ENCODE data around the gene NOC3L. TPM values are rescaled to one million over a fixed set of nuclear protein-coding genes. Genes with fewer than 3 reads are reported as not detected.

The NOC3L gene
- polyA plus RNA-seq, 1 donor (not counting 4 experiments of a cell fraction or from before 2014, with no cell fraction given): 16.3 TPM

GRCh38 chr10:94375374-94375773 is 12.6 kb upstream of the NOC3L start:
- Histone ChIP-seq H2AFZ (ENCODE audit: control insufficient read depth, low read length) (no peak overlapping the region), H3K27me3 (ENCODE audit: control insufficient read depth, extremely low read depth, insufficient read depth, low read length) (no peaks in the 10 kb centered on the region), H3K79me2 (ENCODE audit: control insufficient read depth, insufficient read depth, low read length) (no peaks in the 10 kb centered on the region), H3K9me3 (ENCODE audit: control insufficient read depth, low read depth, low read length) (no peaks in the 10 kb centered on the region), H3K36me3 (ENCODE audit: control insufficient read depth in 2 of 2, extremely low read depth in 1 of 2, insufficient read depth in 2 of 2, low read length in 2 of 2) (no peaks in the 10 kb centered on the region), H3K4me1 (ENCODE audit: control insufficient read depth, extremely low read depth, insufficient read depth, low read length) (no peaks in the 10 kb centered on the region), H3K9me1 (ENCODE audit: control insufficient read depth, extremely low read depth, insufficient read depth, low read length) (no peaks in the 10 kb centered on the region), H4K20me1 (ENCODE audit: control insufficient read depth, extremely low read depth, insufficient read depth, low read length) (no peaks in the 10 kb centered on the region), H3K4me2 (ENCODE audit: control insufficient read depth, extremely low read depth, insufficient read depth, low read depth, low read length) (no peak overlapping the region), H3K4me3 (ENCODE audit: control insufficient read depth in 2 of 3, extremely low read depth in 1 of 3, insufficient read depth in 2 of 3, low read depth in 1 of 3, low read length in 3 of 3) (no peak overlapping the region), H3K9ac (ENCODE audit: control insufficient read depth, extremely low read depth, insufficient read depth, low read length) (no peak overlapping the region), H3K27ac (ENCODE audit: control insufficient read depth, insufficient read depth, low read length) (no peak overlapping the region)
- TF ChIP-seq CTCF (optimal IDR thresholded peaks at IDR 0.05 in 1 of 3, IDR thresholded peaks at IDR 0.05 in 1 of 3, conservative IDR thresholded peaks at IDR 0.05 in 1 of 3; ENCODE audit: extremely low read depth in 1 of 3, insufficient read depth in 2 of 3, low read length in 3 of 3) (no peak), EZH2 (IDR thresholded peaks at IDR 0.05; ENCODE audit: low read length) (no peak)
- DNase-seq (ENCODE audit: low read depth, low spot score) (no peak), FAIRE-seq (no peak)
- dilution Hi-C loops (cut with MboI; ENCODE audit: extremely low pct_ligation_motif_present, low sequenced_read_pairs): no loop called here

- Histone ChIP-seq H3K36me3 (ENCODE audit: control insufficient read depth in 2 of 2, extremely low read depth in 1 of 2, insufficient read depth in 2 of 2, low read length in 2 of 2) (no peaks in the 10 kb centered on the region), H3K9me3 (ENCODE audit: control insufficient read depth, low read depth, low read length) (no peaks in the 10 kb centered on the region), H3K4me1 (ENCODE audit: control insufficient read depth, extremely low read depth, insufficient read depth, low read length) (no peaks in the 10 kb centered on the region), H3K4me2 (ENCODE audit: control insufficient read depth, extremely low read depth, insufficient read depth, low read depth, low read length) (no peak overlapping the region), H2AFZ (ENCODE audit: control insufficient read depth, low read length) (no peak overlapping the region), H3K27me3 (ENCODE audit: control insufficient read depth, extremely low read depth, insufficient read depth, low read length) (no peaks in the 10 kb centered on the region), H3K27ac (ENCODE audit: control insufficient read depth, insufficient read depth, low read length) (no peak overlapping the region), H4K20me1 (ENCODE audit: control insufficient read depth, extremely low read depth, insufficient read depth, low read length) (no peaks in the 10 kb centered on the region), H3K9me1 (ENCODE audit: control insufficient read depth, extremely low read depth, insufficient read depth, low read length) (no peaks in the 10 kb centered on the region), H3K4me3 (ENCODE audit: control insufficient read depth in 2 of 3, extremely low read depth in 1 of 3, insufficient read depth in 2 of 3, low read depth in 1 of 3, low read length in 3 of 3) (no peak overlapping the region), H3K9ac (ENCODE audit: control insufficient read depth, extremely low read depth, insufficient read depth, low read length) (no peak overlapping the region), H3K79me2 (ENCODE audit: control insufficient read depth, insufficient read depth, low read length) (no peaks in the 10 kb centered on the region)
- FAIRE-seq (no peak), DNase-seq (ENCODE audit: low read depth, low spot score) (no peak)
- dilution Hi-C loops (cut with MboI; ENCODE audit: extremely low pct_ligation_motif_present, low sequenced_read_pairs): no loop called here
- TF ChIP-seq CTCF (optimal IDR thresholded peaks at IDR 0.05 in 1 of 3, IDR thresholded peaks at IDR 0.05 in 1 of 3, conservative IDR thresholded peaks at IDR 0.05 in 1 of 3; ENCODE audit: extremely low read depth in 1 of 3, insufficient read depth in 2 of 3, low read length in 3 of 3): no peak
Measured at GRCh38 chr10:94370501-94370900, 7.8 kb upstream of the NOC3L start.
